GM12892 (cell line): ENCODE measurements around the gene LMO1.

Experiments
- POLR2A ChIP-seq: IDR thresholded peaks from 2 replicates; pipeline ENCODE4 v1.6.1; 2011; ENCODE audit warnings: low read depth, low read length, control low read depth
- POLR2AphosphoS5 ChIP-seq: IDR thresholded peaks from 2 replicates; pipeline ENCODE4 v1.6.1; 2011; ENCODE audit warnings: low read depth, low read length, control low read depth
- TAF1 ChIP-seq: IDR thresholded peaks from 2 replicates; pipeline ENCODE4 v1.6.1; 2011; ENCODE audit warnings: low read depth, mild to moderate bottlenecking, control low read depth, low read length, borderline replicate concordance

GRCh38 chr11:8260202-8260966 lies 3.3 kb downstream of the LMO1 start:
- no peak for TF ChIP-seq POLR2A
- no peak for TF ChIP-seq POLR2AphosphoS5
- TF ChIP-seq TAF1: no peak
